AG09309 (cell line): Measurements from ENCODE around the gene HMGA1.
A peak's percentile ranks its signal among the peaks of the same experiment; 100 is the strongest.

Experiments
- DNase-seq: peaks from one replicate; pipeline ENCODE4 v3.0.0-alpha.2; 2010; ENCODE audit warnings: low read depth
- H3K4me3 ChIP-seq: 2 replicates; pipeline ENCODE4 v1.5.1; 2011; ENCODE audit warnings: mild to moderate bottlenecking, low read depth, low read length, moderate library complexity; ENCODE audit not compliant: control insufficient read depth
- CTCF ChIP-seq: IDR thresholded peaks from 2 replicates; pipeline ENCODE4 v1.5.1; 2011; ENCODE audit warnings: mild to moderate bottlenecking, low read depth, low read length, inconsistent platforms; ENCODE audit not compliant: insufficient read depth, control insufficient read depth; ENCODE audit errors: missing control alignments

HMGA1 gene

GRCh38 chr6:34236131-34236442 lies 586 bp upstream of the HMGA1 start:
- DNase-seq: no peak
- H3K4me3 ChIP-seq: peak overlapping the region; percentile 83
- TF ChIP-seq CTCF: no peak

DNA sequence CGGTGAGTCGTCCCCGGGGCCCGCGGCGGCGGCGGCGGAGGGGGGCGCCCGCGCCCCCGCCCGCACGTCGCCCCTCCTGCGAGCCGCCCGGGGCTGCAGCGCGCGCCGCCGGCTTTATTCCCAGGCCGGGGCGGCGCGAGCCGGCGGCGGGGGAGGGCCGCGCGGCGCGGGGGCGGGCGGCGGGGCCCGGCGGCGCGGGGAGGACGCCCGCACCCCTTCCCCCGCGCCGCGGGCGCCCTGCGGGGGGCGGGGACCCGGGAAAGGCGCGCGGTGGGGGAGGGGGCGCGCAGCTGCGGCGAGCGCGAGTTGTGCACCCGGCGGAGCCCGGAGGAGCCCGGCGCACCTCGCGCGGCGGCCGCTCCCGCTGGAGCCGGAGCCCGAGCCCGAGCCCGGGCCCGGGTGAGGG lies 646 bp downstream of the HMGA1 start:
- no peak for DNase-seq

DNA sequence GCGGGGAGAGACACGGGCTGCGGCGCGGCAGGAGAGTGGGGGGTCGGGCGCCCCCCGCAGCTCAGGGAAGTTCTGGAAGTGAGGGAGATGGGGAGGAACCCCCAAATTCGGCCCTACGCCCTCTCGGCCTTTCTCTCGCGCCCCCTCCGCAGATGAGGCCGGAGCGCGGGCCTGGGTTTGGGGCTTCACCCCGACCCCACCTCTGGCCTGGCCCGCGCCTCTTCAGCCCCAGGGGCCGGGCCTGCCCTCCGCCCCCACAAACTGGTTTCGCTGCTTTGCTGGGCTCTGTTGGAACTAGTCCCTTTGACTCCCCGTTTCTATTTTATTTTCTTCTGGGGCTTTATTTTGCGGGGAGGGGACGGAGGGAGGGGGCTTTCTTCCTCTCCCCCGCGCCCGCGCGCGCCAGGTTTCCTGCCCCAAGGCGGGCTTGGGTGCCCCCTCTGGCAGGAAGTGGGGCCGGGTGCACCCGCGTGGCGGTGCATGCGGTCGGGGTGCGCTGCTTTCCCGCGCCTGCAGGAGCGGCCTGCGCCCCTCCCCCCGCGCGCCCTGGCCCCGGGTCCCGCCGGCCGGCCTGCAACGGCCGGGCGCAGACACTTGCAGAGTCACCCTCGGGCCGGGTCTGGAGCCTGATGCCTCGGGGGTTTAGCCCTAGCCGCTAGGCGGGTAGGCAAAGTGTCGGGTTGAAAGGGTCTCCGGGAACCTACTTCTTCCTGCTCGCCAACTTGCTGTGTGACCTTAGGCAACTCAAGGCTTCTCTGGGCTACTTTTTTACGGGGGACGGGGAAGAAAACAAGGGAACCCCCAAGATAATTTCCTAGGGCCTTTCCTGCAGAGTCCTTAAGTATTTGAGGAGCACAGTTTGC lies 1.3 kb downstream of the HMGA1 start:
- peak; percentile 36 for TF ChIP-seq CTCF
- no peak for DNase-seq
- peak overlapping the region; percentile 83 for H3K4me3 ChIP-seq

More for the DNA sequence above, 646 bp downstream of the HMGA1 start:
- H3K4me3 ChIP-seq: peak overlapping the region; percentile 83
- no peak for TF ChIP-seq CTCF

DNA sequence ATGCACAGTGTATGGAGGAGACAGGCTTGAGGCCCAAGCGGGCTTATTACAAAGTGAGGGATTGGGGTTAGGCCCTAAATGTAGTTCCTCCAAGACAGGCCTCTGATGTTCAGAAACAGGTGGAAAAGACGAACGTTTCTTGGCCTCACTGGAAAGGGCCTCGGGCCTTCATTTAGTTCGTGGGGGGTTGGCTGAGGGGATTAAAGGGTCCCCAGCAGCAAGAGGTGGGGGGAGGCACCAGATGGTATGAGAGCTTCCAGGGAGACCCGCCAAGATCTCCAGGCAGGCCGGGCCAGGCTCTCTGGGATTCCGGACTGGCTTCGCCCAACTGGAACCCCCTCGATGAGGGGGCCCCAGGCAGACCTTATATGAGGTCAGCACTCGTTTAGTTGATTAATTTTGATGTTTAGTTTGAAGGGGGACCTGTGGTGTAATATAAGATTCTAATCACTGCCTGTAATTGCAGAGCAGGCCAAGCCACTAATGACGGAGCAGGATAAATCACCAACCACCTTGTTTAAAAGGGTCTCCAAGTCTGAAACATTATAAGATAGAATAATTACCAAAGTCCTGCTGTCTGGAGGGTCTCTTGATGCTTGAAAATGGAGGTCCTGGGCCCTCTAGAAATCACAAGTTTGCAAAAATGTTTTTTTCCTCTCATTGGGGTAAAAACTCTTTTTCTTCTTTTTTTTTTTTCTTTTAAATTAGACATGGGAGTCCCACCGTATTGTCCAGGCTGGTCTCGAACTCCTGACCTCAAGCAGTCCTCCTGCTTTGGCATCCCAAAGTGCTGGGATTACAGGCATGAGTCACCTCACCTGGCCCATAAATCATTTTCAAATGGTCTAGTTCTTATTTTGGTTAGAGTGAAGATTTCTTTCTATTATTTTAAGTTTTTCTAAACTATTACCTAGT lies 2.2 kb downstream of the HMGA1 start:
- DNase-seq: no peak

DNA sequence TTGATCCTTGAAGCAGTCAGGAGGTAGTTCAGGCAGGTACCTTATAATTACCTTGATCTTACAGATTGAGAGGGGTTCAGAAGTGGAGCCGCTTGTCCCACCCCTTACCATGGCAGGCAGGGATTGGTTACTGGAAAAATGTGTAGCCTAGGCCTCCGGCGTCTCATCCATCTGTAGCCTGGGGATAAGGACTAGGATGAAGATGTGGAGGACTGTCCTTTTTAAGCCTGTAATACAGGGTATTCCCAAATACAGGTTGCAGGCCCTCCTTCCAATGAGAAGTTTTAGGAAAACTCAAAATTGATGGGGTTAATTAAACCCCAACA lies 2.8 kb downstream of the HMGA1 start:
- TF ChIP-seq CTCF: no peak
- H3K4me3 ChIP-seq: no peak overlapping the region
- no peak for DNase-seq

More for the DNA sequence above, 2.2 kb downstream of the HMGA1 start:
- peak overlapping the region; percentile 83 for H3K4me3 ChIP-seq
- TF ChIP-seq CTCF: no peak

- TF ChIP-seq CTCF: no peak
- no peak overlapping the region for H3K4me3 ChIP-seq
- no peak for DNase-seq
Measured at GRCh38 chr6:34239893-34240292, 3.2 kb downstream of the HMGA1 start.
